Pancreas (tissue), 10 donors: ENCODE data around the gene GABBR2. TPM values are rescaled to one million over a fixed set of nuclear protein-coding genes. Genes with fewer than 3 reads are reported as not detected.

ENCODE experiments used
- ATAC-seq, 4 donors: fragments of 200-7000 bp; cut with Tn5 transposase; one replicate each; pipeline versions ENCODE4 v1.8.0 to v1.9.1; 2020; ENCODE audit warnings: mild to moderate bottlenecking in 4 of 4, moderate library complexity in 4 of 4
- DNase-seq, 6 donors: peaks; one replicate each; pipeline ENCODE4 v3.0.0-alpha.2; 2020
- FAIRE-seq: peaks from 2 replicates; lab custom pipeline; 2012; peaks lifted over from hg19 to GRCh38; lab: Jason Lieb, UNC
- H3K27ac ChIP-seq, 4 donors: fragments of 200-600 bp; sonication (generic); 1 replicate in 3 of 4; 2 replicates in 1 of 4; pipeline versions ENCODE4 v1.5.0 to v1.8.0; 2020
- H3K27me3 ChIP-seq, 4 donors: fragments of 200-600 bp; one replicate each; pipeline ENCODE4 v1.8.0; 2021
- H3K36me3 ChIP-seq, 3 donors: fragments of 200-600 bp; sonication (generic) in 1 of 3; one replicate each; pipeline versions ENCODE4 v1.5.0 to v1.8.0; 2020 to 2021
- H3K4me1 ChIP-seq, 3 donors: fragments of 200-600 bp; one replicate each; pipeline ENCODE4 v1.8.0; 2021
- H3K4me3 ChIP-seq, 4 donors: fragments of 200-600 bp; sonication (generic) in 2 of 4; one replicate each; pipeline versions ENCODE4 v1.5.0 to v1.8.0; 2020 to 2021
- H3K9me3 ChIP-seq, 4 donors: fragments of 200-600 bp; one replicate each; pipeline ENCODE4 v1.8.0; 2021
- WGBS, 2 donors: extraction: QIAGEN DNeasy Blood & Tissue Kit; methylation state at CpG; one replicate each; pipeline ENCODE4 v1.1.7; 2013; 5-methylcytosine and 5-hydroxymethylcytosine counted together
- intact Hi-C, 3 donors: fragments of 100-400 bp; cut with DNase I; formaldehyde crosslinking; loops; one replicate each; pipeline versions ENCODE4 v1.11.1 to v1.14.2; 2022
- polyA plus RNA-seq, 2 donors: library from polyadenylated mRNA; stranded (reverse); fragments of 200-250 nt; gene quantifications; one replicate each; pipeline ENCODE4 v1.2.3, GENCODE V29; 2013
- total RNA-seq, 6 donors: library from RNA; stranded (reverse); fragmentation: NEBNext Ultra II Directional in 4 of 6; extraction: Animal tissue kit (Norgen Biotek cat#: 25700) in 4 of 6; gene quantifications; one replicate each; pipeline versions ENCODE4 v1.2.1 to v1.2.4, GENCODE V29; 2021 to 2023
- TF ChIP-seq, protein P1 (sequence below), 4 donors: fragments of 200-600 bp; sonication (generic) in 3 of 4; IDR thresholded peaks; one replicate each; pipeline versions ENCODE4 v1.5.0 to v1.8.0; 2021; ENCODE audit warnings: antibody characterized with exemption in 4 of 4
- donor health status: healthy with polysubstance abuse.
- donor health status: DM: no; HTN: no; CAD: no; lungs with moderate emphysema.
- donor health status: DM: no; HTN: no; CAD: no.
- donor health status: control.
- donor health status: control.
- donor health status: Bipolar disorder and iron deficiency.
- donor health status: DM: yes; HTN: yes; CAD: no.
- donor health status: DM: no; HTN: no; CAD: no.
- donor health status: DM: no; HTN: no; CAD: no.
- donor health status: DM: yes; HTN: yes; CAD: no.

Gene GABBR2
- total and polyA plus RNA-seq, 8 donors = 0.04 to 0.14 (median 0.07) TPM; not detected in 4

DNA sequence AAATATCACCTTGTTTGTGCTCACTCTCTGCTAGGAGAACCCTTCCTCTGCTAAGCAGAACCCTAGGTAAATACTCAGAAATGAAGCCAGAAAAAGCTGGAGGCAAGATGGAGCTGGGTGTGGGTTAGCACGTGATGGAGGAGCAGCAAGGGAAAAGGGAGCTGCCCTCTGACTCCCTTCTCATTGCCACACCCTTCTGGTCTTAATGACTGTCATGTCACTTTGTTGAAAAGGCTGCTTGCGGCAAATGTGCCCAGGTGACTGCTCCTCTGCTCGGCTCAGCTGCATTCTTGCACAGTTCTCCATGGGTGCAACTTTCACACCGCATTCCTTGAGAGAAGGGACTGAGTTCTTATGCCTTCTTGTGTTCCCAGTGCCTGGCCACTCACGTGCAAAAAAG, 416.9 kb downstream of the GABBR2 start:
- ATAC-seq (no peak), DNase-seq (no peak)
- 62% methylated on average over 5 of the region's 5 CpGs for WGBS, 2 donors

DNA sequence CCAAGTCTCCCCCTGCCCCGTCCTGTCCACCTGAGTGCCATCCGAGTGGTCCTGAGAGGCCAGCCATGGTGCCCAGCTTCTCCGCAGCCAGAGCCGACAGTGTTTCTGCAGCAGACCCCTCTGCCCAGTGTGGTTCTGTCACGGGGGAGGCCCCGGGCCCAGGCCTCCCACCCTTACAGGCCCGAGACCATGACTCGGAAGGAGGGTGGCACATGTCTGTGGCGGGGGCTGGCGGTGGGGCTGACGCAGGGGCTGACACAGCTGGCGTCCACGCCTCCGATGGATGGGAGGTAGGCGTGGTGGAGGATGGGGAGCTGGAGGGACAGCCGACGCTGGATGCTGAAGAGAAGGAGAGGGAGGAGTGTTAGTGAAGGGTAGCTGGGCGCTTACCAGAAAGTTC, 418.3 kb downstream of the GABBR2 start:
- Histone ChIP-seq H3K27me3 (no peaks in the 10 kb centered on the region), H3K36me3 (no peaks in the 10 kb centered on the region), H3K4me1 (no peaks in the 10 kb centered on the region), H3K4me3 (no peak overlapping the region), H3K9me3 (no peaks in the 10 kb centered on the region), H3K27ac (no peak overlapping the region)
- FAIRE-seq = no peak
- DNase-seq = no peak
- intact Hi-C loops = no loop called here
- WGBS, 2 donors = 90 to 91% methylated on average over 18 of the region's 18 CpGs
- no peak for ATAC-seq
- TF ChIP-seq, protein P1, sequence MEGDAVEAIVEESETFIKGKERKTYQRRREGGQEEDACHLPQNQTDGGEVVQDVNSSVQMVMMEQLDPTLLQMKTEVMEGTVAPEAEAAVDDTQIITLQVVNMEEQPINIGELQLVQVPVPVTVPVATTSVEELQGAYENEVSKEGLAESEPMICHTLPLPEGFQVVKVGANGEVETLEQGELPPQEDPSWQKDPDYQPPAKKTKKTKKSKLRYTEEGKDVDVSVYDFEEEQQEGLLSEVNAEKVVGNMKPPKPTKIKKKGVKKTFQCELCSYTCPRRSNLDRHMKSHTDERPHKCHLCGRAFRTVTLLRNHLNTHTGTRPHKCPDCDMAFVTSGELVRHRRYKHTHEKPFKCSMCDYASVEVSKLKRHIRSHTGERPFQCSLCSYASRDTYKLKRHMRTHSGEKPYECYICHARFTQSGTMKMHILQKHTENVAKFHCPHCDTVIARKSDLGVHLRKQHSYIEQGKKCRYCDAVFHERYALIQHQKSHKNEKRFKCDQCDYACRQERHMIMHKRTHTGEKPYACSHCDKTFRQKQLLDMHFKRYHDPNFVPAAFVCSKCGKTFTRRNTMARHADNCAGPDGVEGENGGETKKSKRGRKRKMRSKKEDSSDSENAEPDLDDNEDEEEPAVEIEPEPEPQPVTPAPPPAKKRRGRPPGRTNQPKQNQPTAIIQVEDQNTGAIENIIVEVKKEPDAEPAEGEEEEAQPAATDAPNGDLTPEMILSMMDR (IDR thresholded peaks at IDR 0.05) = no peak

More for the DNA sequence above, 416.9 kb downstream of the GABBR2 start:
- Histone ChIP-seq H3K36me3 (no peaks in the 10 kb centered on the region), H3K9me3 (no peaks in the 10 kb centered on the region), H3K4me1 (no peaks in the 10 kb centered on the region), H3K27ac (no peak overlapping the region), H3K27me3 (no peaks in the 10 kb centered on the region), H3K4me3 (no peak overlapping the region)
- FAIRE-seq = no peak
- TF ChIP-seq, protein P1 (IDR thresholded peaks at IDR 0.05) = no peak
- intact Hi-C loops = no loop called here

DNA sequence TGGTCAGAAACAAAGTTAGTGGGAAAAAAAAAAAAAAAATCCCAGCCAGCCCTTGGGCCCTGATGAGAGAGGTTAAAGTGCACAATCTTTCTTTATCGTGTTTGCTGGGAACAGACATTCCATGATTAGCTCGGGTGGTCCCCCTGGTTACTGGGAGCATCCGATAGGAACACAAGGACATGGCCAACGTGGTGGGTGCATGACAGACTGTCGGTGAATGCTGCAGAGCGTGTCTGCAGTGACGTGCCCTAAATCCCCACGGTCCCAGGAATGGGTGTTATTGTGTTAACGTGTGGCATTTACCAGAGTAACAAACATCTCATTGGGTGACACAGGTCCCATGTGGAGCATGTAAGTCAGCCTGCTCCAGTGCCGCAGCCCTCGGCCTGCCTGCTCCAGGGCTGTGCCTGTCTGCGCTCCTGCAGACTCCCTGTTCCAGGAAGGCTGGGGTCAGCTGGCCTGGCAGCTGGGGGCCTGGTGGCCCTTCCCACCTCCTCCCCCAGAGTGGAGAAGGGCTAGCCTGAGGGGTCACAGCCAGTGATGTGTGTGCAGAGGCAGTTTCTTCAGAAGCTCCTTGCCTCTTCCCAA, 419.0 kb downstream of the GABBR2 start:
- no peak overlapping the region for H3K27ac ChIP-seq
- intact Hi-C loops = no loop called here
- no peak for ATAC-seq

DNA sequence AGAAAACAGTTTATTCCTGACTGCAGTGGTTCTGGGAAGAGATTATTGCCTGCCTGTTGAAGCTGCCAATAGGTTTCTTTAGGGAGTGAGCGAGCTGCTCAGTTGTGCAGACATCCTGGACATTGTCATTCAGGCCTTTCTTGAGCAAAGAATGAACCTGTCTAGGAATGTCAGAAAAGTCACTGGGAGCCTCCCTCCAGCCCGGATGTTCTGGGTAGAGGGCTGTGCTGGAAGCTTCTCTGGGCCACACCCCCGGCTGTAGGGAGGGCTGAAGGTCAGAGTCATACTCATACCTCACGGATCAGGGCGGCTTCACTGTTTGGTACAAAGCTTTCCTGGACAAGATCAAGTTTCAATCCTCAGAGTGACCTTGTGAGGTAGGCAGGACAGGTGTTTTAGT, 419.9 kb downstream of the GABBR2 start:
- Histone ChIP-seq H3K36me3 (no peaks in the 10 kb centered on the region), H3K9me3 (no peaks in the 10 kb centered on the region), H3K4me3 (no peak overlapping the region), H3K27me3 (no peaks in the 10 kb centered on the region), H3K4me1 (no peaks in the 10 kb centered on the region), H3K27ac (no peak overlapping the region)
- TF ChIP-seq, protein P1 (IDR thresholded peaks at IDR 0.05) = no peak
- intact Hi-C loops = no loop called here
- FAIRE-seq (no peak), DNase-seq (no peak), ATAC-seq (no peak)
- WGBS, 2 donors = 59 to 66% methylated on average over 5 of the region's 5 CpGs

More for the DNA sequence above, 419.0 kb downstream of the GABBR2 start:
- Histone ChIP-seq H3K4me1 (no peaks in the 10 kb centered on the region), H3K36me3 (no peaks in the 10 kb centered on the region), H3K27me3 (no peaks in the 10 kb centered on the region), H3K9me3 (no peaks in the 10 kb centered on the region), H3K4me3 (no peak overlapping the region)
- DNase-seq (no peak), FAIRE-seq (no peak)
- WGBS, 2 donors = 76 to 79% methylated on average over 12 of the region's 12 CpGs
- TF ChIP-seq, protein P1 (IDR thresholded peaks at IDR 0.05) = no peak

DNA sequence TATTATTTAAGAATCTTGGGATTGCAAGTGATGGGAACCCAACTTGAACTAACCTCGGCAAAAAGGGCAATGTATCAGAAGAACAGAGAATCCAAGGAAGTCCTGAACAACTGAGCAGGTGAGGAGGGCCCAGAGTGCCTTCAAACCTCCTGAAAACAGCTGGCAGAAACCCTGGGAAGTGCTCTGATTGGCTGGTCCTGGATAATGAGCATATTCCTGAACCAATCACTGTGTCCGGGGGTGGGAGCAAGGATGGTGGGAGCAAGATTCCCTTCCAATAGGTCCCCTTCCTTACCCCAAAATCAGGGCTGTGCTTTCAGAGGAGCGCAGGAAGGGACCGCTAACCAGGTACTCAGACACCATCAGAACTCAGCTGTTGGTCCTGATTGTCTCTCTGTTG, 421.4 kb downstream of the GABBR2 start:
- Histone ChIP-seq H3K4me3 (no peak overlapping the region), H3K36me3 (no peaks in the 10 kb centered on the region), H3K4me1 (no peaks in the 10 kb centered on the region), H3K27ac (no peak overlapping the region), H3K27me3 (no peaks in the 10 kb centered on the region), H3K9me3 (no peaks in the 10 kb centered on the region)
- intact Hi-C loops = no loop called here
- no peak for FAIRE-seq
- no peak for DNase-seq
- TF ChIP-seq, protein P1 (IDR thresholded peaks at IDR 0.05) = no peak
- ATAC-seq = no peak
- WGBS, 2 donors = 91 to 92% methylated on average over 4 of the region's 4 CpGs
